WTC11 (cell line): ENCODE measurements around the gene RTL3. TPM values are rescaled to one million over a fixed set of nuclear protein-coding genes. Genes with fewer than 3 reads are reported as not detected.

Experiments
- ATAC-seq: fragments of 200-7000 bp; cut with Tn5 transposase; 2 replicates; pipeline ENCODE4 v1.10.0; 2021; ENCODE audit warnings: mild to moderate bottlenecking, moderate library complexity
- CTCF ChIA-PET: fragments of 300-600 bp; sonication (Branson Sonifier 250); formaldehyde crosslinking; loops from one replicate; lab custom pipeline; 2021; ENCODE audit warnings: antibody characterized with exemption; lab: Charles Lee
- POLR2A ChIA-PET: fragments of 350-600 bp; sonication (Branson Sonifier 250); formaldehyde crosslinking; loops from one replicate; lab custom pipeline; 2021; ENCODE audit warnings: antibody characterized with exemption; lab: Charles Lee
- DNase-seq: peaks from one replicate; pipeline ENCODE4 v3.0.0; 2021; ENCODE audit warnings: low spot score
- H3K27ac Mint-ChIP-seq: 2 replicates; pipeline ENCODE4 v1.8.0; 2021; ENCODE audit warnings: mixed read lengths
- H3K27me3 Mint-ChIP-seq: 2 replicates; pipeline ENCODE4 v1.8.0; 2021; ENCODE audit warnings: low read depth, mild to moderate bottlenecking, moderate library complexity, mixed read lengths
- H3K36me3 Mint-ChIP-seq: 2 replicates; pipeline ENCODE4 v1.8.0; 2021; ENCODE audit warnings: mixed read lengths
- H3K4me1 Mint-ChIP-seq: 2 replicates; pipeline ENCODE4 v1.8.0; 2022; ENCODE audit warnings: mixed read lengths
- H3K4me3 Mint-ChIP-seq: 2 replicates; pipeline ENCODE4 v1.8.0; 2021; ENCODE audit warnings: mild to moderate bottlenecking, moderate library complexity, mixed read lengths
- H3K9me3 Mint-ChIP-seq: 2 replicates; pipeline ENCODE4 v1.8.0; 2021; ENCODE audit warnings: mixed read lengths
- CBFB ChIP-seq: sonication (generic); formaldehyde crosslinking; IDR thresholded peaks from 2 replicates; pipeline ENCODE4 v1.8.1; 2022; ENCODE audit warnings: mild to moderate bottlenecking, low read depth, missing genetic modification reagents
- FOXP1 ChIP-seq: sonication (generic); formaldehyde crosslinking; IDR thresholded peaks from 2 replicates; pipeline ENCODE4 v1.8.0; 2022; ENCODE audit warnings: missing genetic modification reagents, mild to moderate bottlenecking, moderate library complexity, borderline replicate concordance
- HMGA2 ChIP-seq: fragments of 250-450 bp; sonication (Bioruptor Pico); IDR thresholded peaks from 2 replicates; pipeline ENCODE4 v1.4.0; 2021; ENCODE audit warnings: mild to moderate bottlenecking, moderate library complexity
- KAT7 ChIP-seq: sonication (generic); formaldehyde crosslinking; IDR thresholded peaks from 2 replicates; pipeline ENCODE4 v1.8.1; 2023; ENCODE audit warnings: missing genetic modification reagents, mild to moderate bottlenecking, borderline replicate concordance
- MXD4 ChIP-seq: fragments of 250-450 bp; sonication (Bioruptor Pico); IDR thresholded peaks from 2 replicates; pipeline ENCODE4 v1.8.0; 2021; ENCODE audit warnings: mild to moderate bottlenecking, moderate library complexity, borderline replicate concordance
- NFE2L1 ChIP-seq: sonication (generic); formaldehyde crosslinking; IDR thresholded peaks from 2 replicates; pipeline ENCODE4 v1.8.1; 2023; ENCODE audit warnings: missing genetic modification reagents
- OVOL2 ChIP-seq: fragments of 250-450 bp; sonication (Bioruptor Pico); IDR thresholded peaks from 2 replicates; pipeline ENCODE4 v1.9.0; 2021; ENCODE audit warnings: mild to moderate bottlenecking, borderline replicate concordance
- RORB ChIP-seq: fragments of 250-450 bp; sonication (Bioruptor Pico); IDR thresholded peaks from 2 replicates; pipeline ENCODE4 v1.9.0; 2021; ENCODE audit warnings: mild to moderate bottlenecking
- SOX15 ChIP-seq: fragments of 250-450 bp; sonication (Bioruptor Pico); IDR thresholded peaks from 2 replicates; pipeline ENCODE4 v1.9.0; 2021; ENCODE audit warnings: mild to moderate bottlenecking
- ZBTB21 ChIP-seq: sonication (generic); formaldehyde crosslinking; IDR thresholded peaks from 2 replicates; pipeline ENCODE4 v1.8.1; 2023; ENCODE audit warnings: mild to moderate bottlenecking, missing genetic modification reagents, borderline replicate concordance
- ZNF219 ChIP-seq: sonication (generic); formaldehyde crosslinking; IDR thresholded peaks from 2 replicates; pipeline ENCODE4 v1.8.0; 2023; ENCODE audit warnings: missing genetic modification reagents, mild to moderate bottlenecking, borderline replicate concordance
- total RNA-seq: library from RNA; stranded (reverse); gene quantifications from 3 replicates; pipeline ENCODE4 v1.2.3, GENCODE V29; 2021
- TF ChIP-seq, protein P1 (sequence below): sonication (generic); formaldehyde crosslinking; IDR thresholded peaks from 2 replicates; pipeline ENCODE4 v1.8.1; 2023; ENCODE audit warnings: mild to moderate bottlenecking, moderate library complexity, missing genetic modification reagents
- TF ChIP-seq, protein P2 (sequence below): sonication (generic); formaldehyde crosslinking; IDR thresholded peaks from 2 replicates; pipeline ENCODE4 v1.8.0; 2022; ENCODE audit warnings: mild to moderate bottlenecking, missing genetic modification reagents
- TF ChIP-seq, protein P3 (sequence below): sonication (generic); formaldehyde crosslinking; IDR thresholded peaks from 2 replicates; pipeline ENCODE4 v1.8.0; 2023; ENCODE audit warnings: missing genetic modification reagents, mild to moderate bottlenecking, borderline replicate concordance
- TF ChIP-seq, protein P4 (sequence below): sonication (generic); formaldehyde crosslinking; IDR thresholded peaks from 2 replicates; pipeline ENCODE4 v1.8.1; 2022; ENCODE audit warnings: mild to moderate bottlenecking, missing genetic modification reagents, moderate library complexity, borderline replicate concordance

The RTL3 gene
- total RNA-seq, 1 experiment from 2014 or later: not detected

DNA sequence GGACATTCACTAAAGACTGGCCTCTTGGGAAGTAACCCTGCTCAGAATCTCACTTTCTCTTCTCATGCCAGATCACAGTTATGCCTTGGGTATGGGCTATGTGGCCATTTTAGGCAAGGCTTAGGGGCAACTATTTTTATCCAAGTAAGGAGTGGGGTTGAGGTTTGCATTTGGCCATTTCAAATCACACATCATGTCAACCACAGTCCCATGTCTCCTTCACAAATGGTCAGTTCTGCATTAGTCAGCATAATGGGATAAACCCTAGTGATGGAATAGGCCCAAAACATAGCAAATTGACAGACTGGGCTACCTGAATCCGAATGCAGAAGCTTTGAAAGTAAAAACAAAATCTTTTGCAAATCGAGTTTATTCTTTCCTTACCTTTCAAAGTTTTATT, 827 bp upstream of the RTL3 start (continued):
- TF ChIP-seq ZBTB21 (CRISPR knock-in tag): no peak

DNA sequence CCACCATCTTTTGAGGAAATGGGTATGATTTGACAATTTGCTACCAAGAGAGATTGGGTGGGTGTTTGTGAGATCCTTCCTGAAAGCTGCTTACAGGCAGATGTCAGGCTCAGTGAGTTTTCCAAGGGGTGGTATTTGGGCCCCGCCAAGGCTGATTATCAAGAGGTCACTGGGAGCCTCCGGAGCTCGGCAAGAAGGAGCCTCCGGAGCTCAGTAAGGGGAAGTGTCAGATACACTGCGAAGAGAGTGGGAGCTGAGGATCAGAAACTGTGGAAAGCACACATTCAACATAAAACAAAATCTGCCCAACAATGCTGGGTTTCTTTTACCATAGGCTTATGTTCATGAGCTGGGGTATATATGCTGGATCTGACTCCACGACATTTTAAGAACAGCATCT, 714 bp downstream of the RTL3 start:
- no peak overlapping the region for H3K4me3 Mint-ChIP-seq
- no peak for DNase-seq
- no peak overlapping the region for H3K27ac Mint-ChIP-seq
- CTCF ChIA-PET: interaction anchor here (0.9 kb wide), 1 partner anchor 12 kb away, joined by 3 read pairs; no protein-coding TSS in a partner anchor
- H3K4me1 Mint-ChIP-seq: no peaks in the 10 kb centered on the region
- TF ChIP-seq NFE2L1 (CRISPR knock-in tag) (no peak), SOX15 (CRISPR knock-in tag) (no peak), RORB (CRISPR knock-in tag) (no peak), OVOL2 (CRISPR knock-in tag) (no peak), FOXP1 (CRISPR knock-in tag) (no peak), MXD4 (CRISPR knock-in tag) (no peak), KAT7 (CRISPR knock-in tag) (no peak), ZNF219 (CRISPR knock-in tag) (no peak), ZBTB21 (CRISPR knock-in tag) (no peak)
- TF ChIP-seq, protein P1, sequence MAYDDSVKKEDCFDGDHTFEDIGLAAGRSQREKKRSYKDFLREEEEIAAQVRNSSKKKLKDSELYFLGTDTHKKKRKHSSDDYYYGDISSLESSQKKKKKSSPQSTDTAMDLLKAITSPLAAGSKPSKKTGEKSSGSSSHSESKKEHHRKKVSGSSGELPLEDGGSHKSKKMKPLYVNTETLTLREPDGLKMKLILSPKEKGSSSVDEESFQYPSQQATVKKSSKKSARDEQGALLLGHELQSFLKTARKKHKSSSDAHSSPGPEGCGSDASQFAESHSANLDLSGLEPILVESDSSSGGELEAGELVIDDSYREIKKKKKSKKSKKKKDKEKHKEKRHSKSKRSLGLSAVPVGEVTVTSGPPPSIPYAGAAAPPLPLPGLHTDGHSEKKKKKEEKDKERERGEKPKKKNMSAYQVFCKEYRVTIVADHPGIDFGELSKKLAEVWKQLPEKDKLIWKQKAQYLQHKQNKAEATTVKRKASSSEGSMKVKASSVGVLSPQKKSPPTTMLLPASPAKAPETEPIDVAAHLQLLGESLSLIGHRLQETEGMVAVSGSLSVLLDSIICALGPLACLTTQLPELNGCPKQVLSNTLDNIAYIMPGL: no peak
- TF ChIP-seq, protein P2, sequence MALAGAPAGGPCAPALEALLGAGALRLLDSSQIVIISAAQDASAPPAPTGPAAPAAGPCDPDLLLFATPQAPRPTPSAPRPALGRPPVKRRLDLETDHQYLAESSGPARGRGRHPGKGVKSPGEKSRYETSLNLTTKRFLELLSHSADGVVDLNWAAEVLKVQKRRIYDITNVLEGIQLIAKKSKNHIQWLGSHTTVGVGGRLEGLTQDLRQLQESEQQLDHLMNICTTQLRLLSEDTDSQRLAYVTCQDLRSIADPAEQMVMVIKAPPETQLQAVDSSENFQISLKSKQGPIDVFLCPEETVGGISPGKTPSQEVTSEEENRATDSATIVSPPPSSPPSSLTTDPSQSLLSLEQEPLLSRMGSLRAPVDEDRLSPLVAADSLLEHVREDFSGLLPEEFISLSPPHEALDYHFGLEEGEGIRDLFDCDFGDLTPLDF (CRISPR knock-in tag): no peak
- TF ChIP-seq, all 79 proteins: peak for 0
- no peaks in the 10 kb centered on the region for H3K36me3 Mint-ChIP-seq
- H3K27me3 Mint-ChIP-seq: no peaks in the 10 kb centered on the region
- no peaks in the 10 kb centered on the region for H3K9me3 Mint-ChIP-seq
- POLR2A ChIA-PET: no interaction called here
- ATAC-seq: no peak

DNA sequence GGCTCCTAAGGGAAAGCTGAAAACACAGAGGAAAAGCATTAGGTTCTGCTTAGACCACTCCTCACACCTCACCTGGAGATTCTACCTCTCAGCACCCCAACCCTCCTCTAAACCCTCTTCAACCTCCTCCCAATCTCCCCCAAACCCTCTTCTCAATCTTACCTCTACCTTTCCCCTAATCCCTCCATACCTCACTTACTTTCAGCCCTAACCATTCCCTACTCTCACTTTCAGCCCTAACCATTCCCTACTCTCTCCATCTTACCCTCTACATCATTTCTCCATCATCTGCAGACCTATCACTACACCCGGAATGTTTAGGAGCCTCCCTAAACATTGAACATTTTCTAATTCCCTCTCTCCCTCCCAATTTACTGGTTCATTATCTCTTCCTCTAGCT, 3.5 kb downstream of the RTL3 start:
- Mint-ChIP-seq H3K27ac (no peak overlapping the region), H3K4me1 (peaks cover 7% of the 10 kb centered on the region), H3K36me3 (no peaks in the 10 kb centered on the region), H3K4me3 (no peak overlapping the region), H3K27me3 (no peaks in the 10 kb centered on the region), H3K9me3 (no peaks in the 10 kb centered on the region)
- TF ChIP-seq CBFB (no peak), HMGA2 (no peak)
- TF ChIP-seq, protein P1: no peak
- DNase-seq (no peak), ATAC-seq (no peak)
- CTCF ChIA-PET: no interaction called here
- POLR2A ChIA-PET: no interaction called here

DNA sequence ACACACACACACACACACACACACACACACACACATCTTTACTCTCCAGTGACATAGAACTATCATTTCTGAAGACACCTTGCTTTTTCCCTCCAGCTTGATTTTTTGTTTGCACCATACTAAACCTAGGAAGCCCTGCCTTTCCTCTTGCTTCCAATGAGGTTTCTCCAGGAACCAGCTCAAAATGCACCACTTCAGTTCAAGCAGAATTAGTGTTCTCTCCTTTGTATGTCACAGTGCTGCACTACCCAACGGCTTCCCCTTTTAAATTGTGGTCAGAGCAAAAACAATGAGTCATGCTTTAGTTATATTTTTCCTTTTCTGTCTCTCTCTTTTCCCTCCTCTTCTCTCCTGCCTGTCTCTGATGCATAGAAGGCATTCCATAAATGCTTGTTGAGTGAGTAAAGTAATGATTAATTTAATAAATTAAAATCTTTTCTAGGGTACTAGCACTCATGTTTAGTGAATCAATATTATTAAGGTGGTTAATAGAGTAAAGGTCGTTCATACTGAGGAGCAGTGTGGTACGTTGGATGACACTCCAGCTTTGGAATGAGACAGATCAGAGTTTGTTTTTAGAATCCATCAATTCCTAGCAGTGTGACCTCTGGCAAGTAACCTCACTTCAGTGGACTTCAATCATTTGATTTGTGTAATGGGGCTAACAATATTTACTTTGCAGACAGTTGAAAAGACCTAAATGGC, 5.9 kb downstream of the RTL3 start:
- ATAC-seq (no peak), DNase-seq (no peak)
- H3K27ac Mint-ChIP-seq: no peak overlapping the region
- ChIA-PET POLR2A (no interaction called here), CTCF (no interaction called here)
- H3K4me1 Mint-ChIP-seq: peaks cover 7% of the 10 kb centered on the region
- H3K9me3 Mint-ChIP-seq: peaks cover under 1% of the 10 kb centered on the region
- peaks cover under 1% of the 10 kb centered on the region; the same call in 1 of the 2 replicates for H3K36me3 Mint-ChIP-seq
- H3K4me3 Mint-ChIP-seq: no peak overlapping the region
- TF ChIP-seq, protein P3, sequence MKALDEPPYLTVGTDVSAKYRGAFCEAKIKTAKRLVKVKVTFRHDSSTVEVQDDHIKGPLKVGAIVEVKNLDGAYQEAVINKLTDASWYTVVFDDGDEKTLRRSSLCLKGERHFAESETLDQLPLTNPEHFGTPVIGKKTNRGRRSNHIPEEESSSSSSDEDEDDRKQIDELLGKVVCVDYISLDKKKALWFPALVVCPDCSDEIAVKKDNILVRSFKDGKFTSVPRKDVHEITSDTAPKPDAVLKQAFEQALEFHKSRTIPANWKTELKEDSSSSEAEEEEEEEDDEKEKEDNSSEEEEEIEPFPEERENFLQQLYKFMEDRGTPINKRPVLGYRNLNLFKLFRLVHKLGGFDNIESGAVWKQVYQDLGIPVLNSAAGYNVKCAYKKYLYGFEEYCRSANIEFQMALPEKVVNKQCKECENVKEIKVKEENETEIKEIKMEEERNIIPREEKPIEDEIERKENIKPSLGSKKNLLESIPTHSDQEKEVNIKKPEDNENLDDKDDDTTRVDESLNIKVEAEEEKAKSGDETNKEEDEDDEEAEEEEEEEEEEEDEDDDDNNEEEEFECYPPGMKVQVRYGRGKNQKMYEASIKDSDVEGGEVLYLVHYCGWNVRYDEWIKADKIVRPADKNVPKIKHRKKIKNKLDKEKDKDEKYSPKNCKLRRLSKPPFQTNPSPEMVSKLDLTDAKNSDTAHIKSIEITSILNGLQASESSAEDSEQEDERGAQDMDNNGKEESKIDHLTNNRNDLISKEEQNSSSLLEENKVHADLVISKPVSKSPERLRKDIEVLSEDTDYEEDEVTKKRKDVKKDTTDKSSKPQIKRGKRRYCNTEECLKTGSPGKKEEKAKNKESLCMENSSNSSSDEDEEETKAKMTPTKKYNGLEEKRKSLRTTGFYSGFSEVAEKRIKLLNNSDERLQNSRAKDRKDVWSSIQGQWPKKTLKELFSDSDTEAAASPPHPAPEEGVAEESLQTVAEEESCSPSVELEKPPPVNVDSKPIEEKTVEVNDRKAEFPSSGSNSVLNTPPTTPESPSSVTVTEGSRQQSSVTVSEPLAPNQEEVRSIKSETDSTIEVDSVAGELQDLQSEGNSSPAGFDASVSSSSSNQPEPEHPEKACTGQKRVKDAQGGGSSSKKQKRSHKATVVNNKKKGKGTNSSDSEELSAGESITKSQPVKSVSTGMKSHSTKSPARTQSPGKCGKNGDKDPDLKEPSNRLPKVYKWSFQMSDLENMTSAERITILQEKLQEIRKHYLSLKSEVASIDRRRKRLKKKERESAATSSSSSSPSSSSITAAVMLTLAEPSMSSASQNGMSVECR (CRISPR knock-in tag): no peak
- TF ChIP-seq, protein P4, sequence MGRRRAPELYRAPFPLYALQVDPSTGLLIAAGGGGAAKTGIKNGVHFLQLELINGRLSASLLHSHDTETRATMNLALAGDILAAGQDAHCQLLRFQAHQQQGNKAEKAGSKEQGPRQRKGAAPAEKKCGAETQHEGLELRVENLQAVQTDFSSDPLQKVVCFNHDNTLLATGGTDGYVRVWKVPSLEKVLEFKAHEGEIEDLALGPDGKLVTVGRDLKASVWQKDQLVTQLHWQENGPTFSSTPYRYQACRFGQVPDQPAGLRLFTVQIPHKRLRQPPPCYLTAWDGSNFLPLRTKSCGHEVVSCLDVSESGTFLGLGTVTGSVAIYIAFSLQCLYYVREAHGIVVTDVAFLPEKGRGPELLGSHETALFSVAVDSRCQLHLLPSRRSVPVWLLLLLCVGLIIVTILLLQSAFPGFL (CRISPR knock-in tag): no peak
- no peaks in the 10 kb centered on the region for H3K27me3 Mint-ChIP-seq
